Transverse colon (tissue), 1 donor: ENCODE measurements around the gene TSPAN5.

ENCODE experiments used
- EP300 ChIP-seq: sonication (generic); formaldehyde crosslinking; IDR thresholded peaks from one replicate; pipeline ENCODE4 v1.6.1; 2017; ENCODE audit warnings: antibody characterized with exemption, low read depth
- POLR2A ChIP-seq: fragments of 450-650 bp; IDR thresholded peaks from one replicate; pipeline ENCODE4 v1.6.1; 2016; ENCODE audit warnings: antibody characterized with exemption, mild to moderate bottlenecking, moderate library complexity

DNA sequence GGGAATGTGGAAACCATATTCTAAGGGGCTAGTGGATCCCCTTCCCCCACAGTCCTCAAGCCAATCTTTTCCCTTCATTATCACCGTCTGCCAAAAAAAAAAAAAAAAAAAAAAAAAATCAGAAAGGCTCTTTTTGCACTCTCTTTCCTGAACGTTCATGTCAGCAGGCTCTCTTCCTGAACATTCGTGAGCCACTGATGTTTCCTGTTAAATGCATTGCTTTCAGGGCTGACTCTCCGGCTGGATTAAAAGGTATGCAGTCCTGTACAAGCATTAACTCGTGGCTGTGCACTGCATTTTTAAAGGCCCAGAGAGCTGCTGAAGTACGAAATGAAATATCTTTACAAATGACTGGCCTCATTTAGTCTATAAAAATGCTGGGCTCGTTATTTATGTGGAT lies 34.0 kb upstream of the TSPAN5 start:
- no peak for TF ChIP-seq EP300
- TF ChIP-seq POLR2A, result no peak
